Panc1 (cell line): ENCODE measurements around the gene TMEM161B.

Experiments
- POLR2AphosphoS5 ChIP-seq: IDR thresholded peaks from 2 replicates; pipeline ENCODE4 v1.6.1; 2012; ENCODE audit warnings: mild to moderate bottlenecking, low read depth, low read length, moderate library complexity
- SIN3A ChIP-seq: IDR thresholded peaks from 2 replicates; pipeline ENCODE4 v1.6.1; 2012; ENCODE audit warnings: low read depth, mild to moderate bottlenecking, low read length, moderate library complexity, borderline replicate concordance; ENCODE audit not compliant: insufficient read depth
- TCF7L2 ChIP-seq: IDR thresholded peaks from 2 replicates; pipeline ENCODE4 v1.6.1; 2011; ENCODE audit warnings: mild to moderate bottlenecking, low read depth, low read length, inconsistent platforms
- TF ChIP-seq, protein P1 (sequence below): fragments of 450-650 bp; IDR thresholded peaks from 2 replicates; pipeline ENCODE4 v1.5.1; 2017; ENCODE audit warnings: mild to moderate bottlenecking
- TF ChIP-seq, protein P2 (sequence below), 2 experiments: IDR thresholded peaks; 2 replicates each; pipeline ENCODE4 v1.6.1; 2011 to 2012; ENCODE audit warnings: low read depth in 2 of 2, control low read depth in 1 of 2, low read length in 1 of 2, mild to moderate bottlenecking in 1 of 2, moderate library complexity in 1 of 2; ENCODE audit not compliant: insufficient read depth in 1 of 2

DNA sequence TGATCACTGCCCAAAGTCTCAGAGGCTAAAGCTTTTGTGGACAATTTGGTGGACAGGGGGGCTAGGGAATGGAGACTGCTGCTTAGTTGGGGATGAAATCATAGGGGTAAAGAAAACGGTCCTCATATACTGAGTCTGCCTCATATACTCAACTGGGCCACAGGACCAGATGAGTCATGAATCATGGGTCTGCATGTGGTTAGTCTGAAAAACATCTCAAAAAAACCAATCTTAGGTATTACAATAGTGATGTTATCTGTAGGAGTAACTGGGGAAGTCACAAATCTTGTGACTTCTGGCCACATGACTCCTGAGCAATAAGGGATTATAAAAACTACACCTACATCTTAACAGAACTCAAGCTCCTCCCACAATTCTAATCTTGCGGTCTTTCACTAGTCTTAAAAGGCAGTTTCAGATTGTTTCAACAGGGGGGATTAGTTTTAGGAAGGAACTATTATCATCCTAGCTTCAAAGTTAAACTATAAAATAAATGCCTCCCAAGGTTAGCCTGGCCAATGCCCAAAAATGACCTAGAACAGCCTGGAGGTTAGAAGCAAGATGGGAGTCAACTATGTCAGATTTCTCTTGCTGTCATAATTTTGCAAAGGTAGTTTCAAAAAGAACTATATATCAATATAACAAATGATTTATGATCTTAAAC lies 17.5 kb downstream of the TMEM161B start:
- TF ChIP-seq, protein P1, sequence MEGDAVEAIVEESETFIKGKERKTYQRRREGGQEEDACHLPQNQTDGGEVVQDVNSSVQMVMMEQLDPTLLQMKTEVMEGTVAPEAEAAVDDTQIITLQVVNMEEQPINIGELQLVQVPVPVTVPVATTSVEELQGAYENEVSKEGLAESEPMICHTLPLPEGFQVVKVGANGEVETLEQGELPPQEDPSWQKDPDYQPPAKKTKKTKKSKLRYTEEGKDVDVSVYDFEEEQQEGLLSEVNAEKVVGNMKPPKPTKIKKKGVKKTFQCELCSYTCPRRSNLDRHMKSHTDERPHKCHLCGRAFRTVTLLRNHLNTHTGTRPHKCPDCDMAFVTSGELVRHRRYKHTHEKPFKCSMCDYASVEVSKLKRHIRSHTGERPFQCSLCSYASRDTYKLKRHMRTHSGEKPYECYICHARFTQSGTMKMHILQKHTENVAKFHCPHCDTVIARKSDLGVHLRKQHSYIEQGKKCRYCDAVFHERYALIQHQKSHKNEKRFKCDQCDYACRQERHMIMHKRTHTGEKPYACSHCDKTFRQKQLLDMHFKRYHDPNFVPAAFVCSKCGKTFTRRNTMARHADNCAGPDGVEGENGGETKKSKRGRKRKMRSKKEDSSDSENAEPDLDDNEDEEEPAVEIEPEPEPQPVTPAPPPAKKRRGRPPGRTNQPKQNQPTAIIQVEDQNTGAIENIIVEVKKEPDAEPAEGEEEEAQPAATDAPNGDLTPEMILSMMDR: no peak
- TF ChIP-seq POLR2AphosphoS5 (no peak), SIN3A (no peak), TCF7L2 (no peak)
- TF ChIP-seq, protein P2, sequence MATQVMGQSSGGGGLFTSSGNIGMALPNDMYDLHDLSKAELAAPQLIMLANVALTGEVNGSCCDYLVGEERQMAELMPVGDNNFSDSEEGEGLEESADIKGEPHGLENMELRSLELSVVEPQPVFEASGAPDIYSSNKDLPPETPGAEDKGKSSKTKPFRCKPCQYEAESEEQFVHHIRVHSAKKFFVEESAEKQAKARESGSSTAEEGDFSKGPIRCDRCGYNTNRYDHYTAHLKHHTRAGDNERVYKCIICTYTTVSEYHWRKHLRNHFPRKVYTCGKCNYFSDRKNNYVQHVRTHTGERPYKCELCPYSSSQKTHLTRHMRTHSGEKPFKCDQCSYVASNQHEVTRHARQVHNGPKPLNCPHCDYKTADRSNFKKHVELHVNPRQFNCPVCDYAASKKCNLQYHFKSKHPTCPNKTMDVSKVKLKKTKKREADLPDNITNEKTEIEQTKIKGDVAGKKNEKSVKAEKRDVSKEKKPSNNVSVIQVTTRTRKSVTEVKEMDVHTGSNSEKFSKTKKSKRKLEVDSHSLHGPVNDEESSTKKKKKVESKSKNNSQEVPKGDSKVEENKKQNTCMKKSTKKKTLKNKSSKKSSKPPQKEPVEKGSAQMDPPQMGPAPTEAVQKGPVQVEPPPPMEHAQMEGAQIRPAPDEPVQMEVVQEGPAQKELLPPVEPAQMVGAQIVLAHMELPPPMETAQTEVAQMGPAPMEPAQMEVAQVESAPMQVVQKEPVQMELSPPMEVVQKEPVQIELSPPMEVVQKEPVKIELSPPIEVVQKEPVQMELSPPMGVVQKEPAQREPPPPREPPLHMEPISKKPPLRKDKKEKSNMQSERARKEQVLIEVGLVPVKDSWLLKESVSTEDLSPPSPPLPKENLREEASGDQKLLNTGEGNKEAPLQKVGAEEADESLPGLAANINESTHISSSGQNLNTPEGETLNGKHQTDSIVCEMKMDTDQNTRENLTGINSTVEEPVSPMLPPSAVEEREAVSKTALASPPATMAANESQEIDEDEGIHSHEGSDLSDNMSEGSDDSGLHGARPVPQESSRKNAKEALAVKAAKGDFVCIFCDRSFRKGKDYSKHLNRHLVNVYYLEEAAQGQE (IDR thresholded peaks at IDR 0.05; ENCODE audit: insufficient read depth in 1 of 2, low read depth in 2 of 2, low read length in 1 of 2): no peak
